ENCODE results near the gene ZNF592.
"Not testable (repeated sequence)": the region's sequence is repeated elsewhere in the genome, so short reads cannot be mapped to it uniquely, and the experiment has no call there.

The ZNF592 gene

DNA sequence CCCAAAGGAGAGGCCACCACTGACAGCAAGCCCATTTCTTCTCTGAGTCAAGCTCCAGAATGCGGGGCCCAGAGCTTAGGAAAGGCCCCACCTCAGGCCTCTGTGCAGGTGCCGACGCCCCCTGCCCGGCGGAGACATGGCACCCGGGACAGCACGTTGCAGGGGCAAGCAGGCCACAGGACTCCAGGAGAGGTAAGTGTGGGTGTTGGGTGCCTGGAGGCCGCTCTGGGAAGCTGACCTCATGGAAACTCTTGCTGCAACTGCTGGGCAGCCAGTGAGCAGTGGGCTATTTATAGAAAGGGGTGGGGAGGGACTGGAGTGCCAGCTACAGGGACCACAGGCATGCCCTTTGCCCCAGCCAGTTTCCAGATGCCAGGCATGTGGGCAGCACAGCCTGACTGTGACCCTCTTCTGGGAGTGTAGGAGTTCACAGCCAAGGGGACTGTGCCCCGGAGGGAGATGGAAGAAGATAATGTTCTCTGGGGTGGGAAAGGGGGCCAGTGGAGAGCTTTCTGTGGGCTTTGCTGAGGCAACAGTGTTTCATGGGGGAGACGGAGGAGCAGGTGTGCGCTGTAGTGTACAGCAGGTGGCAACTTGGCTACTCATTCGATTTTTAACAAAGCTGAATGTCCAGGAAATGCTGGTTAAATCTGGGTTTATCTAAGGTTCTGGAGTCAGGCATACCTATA is 92.5 kb downstream of the ZNF592 start:
- Histone ChIP-seq H3K9me3 (ENCODE audit: control insufficient read depth, insufficient read depth, low read length) (no peaks in the 10 kb centered on the region), H3K27me3 (ENCODE audit: control insufficient read depth, insufficient read depth, low read length) (no peaks in the 10 kb centered on the region), H3K9ac (ENCODE audit: low read depth, low read length) (no peak overlapping the region), H3K4me3 (ENCODE audit: low read depth, low read length) (no peak overlapping the region), H3K36me3 (ENCODE audit: control insufficient read depth, insufficient read depth, low read length) (peaks cover 8% of the 10 kb centered on the region), H3K4me1 (ENCODE audit: control insufficient read depth, insufficient read depth, low read length) (no peaks in the 10 kb centered on the region), H3K27ac (ENCODE audit: low read depth, low read length) (no peak overlapping the region)

DNA sequence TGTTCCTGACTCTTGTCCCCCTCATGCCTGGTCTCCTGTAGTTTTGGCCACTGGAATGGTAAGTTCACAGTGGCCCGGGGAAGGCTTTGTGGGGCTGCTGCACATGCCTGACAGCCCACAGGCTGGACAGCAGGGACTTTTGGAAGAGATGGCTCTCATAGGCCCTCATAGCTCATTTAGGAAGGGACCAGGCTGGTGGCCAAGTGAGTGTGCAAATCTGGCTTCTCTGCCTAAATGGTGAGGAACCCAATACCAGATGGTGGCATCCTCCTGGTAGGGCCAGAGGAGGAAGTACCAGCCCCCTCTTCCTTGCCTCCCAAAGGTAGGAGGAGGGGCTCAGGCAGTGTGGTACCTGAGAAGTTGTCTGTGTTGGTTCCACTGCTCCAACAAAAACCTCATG is 94.4 kb downstream of the ZNF592 start:
- Histone ChIP-seq H3K4me1 (ENCODE audit: control insufficient read depth, insufficient read depth, low read length) (no peaks in the 10 kb centered on the region), H3K27ac (ENCODE audit: low read depth, low read length) (no peak overlapping the region), H3K9me3 (ENCODE audit: control insufficient read depth, insufficient read depth, low read length) (no peaks in the 10 kb centered on the region), H3K9ac (ENCODE audit: low read depth, low read length) (no peak overlapping the region), H3K27me3 (ENCODE audit: control insufficient read depth, insufficient read depth, low read length) (no peaks in the 10 kb centered on the region), H3K36me3 (ENCODE audit: control insufficient read depth, insufficient read depth, low read length) (peaks cover 8% of the 10 kb centered on the region), H3K4me3 (ENCODE audit: low read depth, low read length) (no peak overlapping the region)

DNA sequence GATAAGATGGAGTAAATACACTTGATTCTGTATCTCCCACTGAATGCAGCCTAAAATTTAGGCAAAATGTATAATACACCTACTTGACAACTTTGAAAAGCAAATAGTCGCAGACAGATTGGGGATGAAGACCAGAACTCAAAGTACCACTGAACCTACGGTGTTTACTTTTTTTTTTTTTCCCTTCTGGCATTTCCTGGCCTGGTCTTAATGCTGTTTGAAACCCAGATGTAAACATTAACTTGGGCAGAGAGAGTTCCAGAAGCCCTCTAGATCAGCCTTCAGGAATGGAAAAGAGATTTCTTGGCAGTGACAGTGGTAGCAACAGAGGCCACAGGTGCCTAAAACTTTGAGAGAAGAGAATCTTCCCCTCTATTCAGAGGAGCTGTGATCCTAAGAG is 96.6 kb downstream of the ZNF592 start:
- Histone ChIP-seq H3K9me3 (ENCODE audit: control insufficient read depth, insufficient read depth, low read length) (no peaks in the 10 kb centered on the region), H3K36me3 (ENCODE audit: control insufficient read depth, insufficient read depth, low read length) (peaks cover 3% of the 10 kb centered on the region; the same call in 1 of the 2 replicates), H3K9ac (ENCODE audit: low read depth, low read length) (no peak overlapping the region), H3K27me3 (ENCODE audit: control insufficient read depth, insufficient read depth, low read length) (no peaks in the 10 kb centered on the region), H3K4me1 (ENCODE audit: control insufficient read depth, insufficient read depth, low read length) (no peaks in the 10 kb centered on the region), H3K4me3 (ENCODE audit: low read depth, low read length) (no peak overlapping the region), H3K27ac (ENCODE audit: low read depth, low read length) (no peak overlapping the region)

DNA sequence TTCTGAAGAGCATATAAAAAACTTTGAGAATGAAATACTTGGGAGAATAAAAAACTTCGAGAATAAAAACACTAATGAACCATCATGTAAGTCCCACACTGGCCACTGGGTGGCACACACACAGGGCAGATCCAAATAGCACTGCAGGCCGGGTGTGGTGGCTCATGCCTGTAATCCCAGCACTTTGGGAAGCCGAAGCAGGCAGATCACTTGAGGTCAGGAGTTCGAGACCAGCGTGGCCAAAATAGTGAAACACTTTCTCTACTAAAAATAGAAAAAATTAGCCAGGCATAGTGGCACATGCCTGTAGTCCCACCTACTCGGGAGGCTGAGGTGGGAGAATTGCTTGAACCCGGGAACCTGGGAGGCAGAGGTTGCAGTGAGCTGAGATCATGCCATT is 97.2 kb downstream of the ZNF592 start:
- not testable (repeated sequence) for H3K9ac ChIP-seq (ENCODE audit: low read depth, low read length); H3K4me3 ChIP-seq (ENCODE audit: low read depth, low read length); H3K36me3 ChIP-seq (ENCODE audit: control insufficient read depth, insufficient read depth, low read length); H3K9me3 ChIP-seq (ENCODE audit: control insufficient read depth, insufficient read depth, low read length); H3K27ac ChIP-seq (ENCODE audit: low read depth, low read length); H3K4me1 ChIP-seq (ENCODE audit: control insufficient read depth, insufficient read depth, low read length); H3K27me3 ChIP-seq (ENCODE audit: control insufficient read depth, insufficient read depth, low read length)

DNA sequence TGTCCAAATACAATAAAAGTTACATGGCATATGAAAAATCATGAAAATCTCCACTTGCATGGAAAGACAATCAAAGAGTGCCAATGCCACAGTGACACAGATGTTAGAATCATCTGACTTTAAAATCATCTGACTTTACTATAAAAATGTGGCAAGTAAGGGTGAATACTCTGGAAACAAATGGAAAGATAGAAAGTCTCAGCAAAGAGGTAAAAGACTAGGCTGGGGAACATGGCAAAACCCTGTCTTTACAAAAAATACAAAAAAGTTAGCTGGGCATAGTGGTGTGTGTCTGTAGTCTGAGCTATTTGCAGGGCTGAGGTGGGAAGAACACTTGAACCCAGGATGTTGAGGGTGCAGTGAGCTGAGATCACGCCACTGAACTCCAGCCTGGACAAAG is 97.9 kb downstream of the ZNF592 start:
- Histone ChIP-seq H3K4me3 (ENCODE audit: low read depth, low read length) (no peak overlapping the region), H3K36me3 (ENCODE audit: control insufficient read depth, insufficient read depth, low read length) (no peaks in the 10 kb centered on the region), H3K4me1 (ENCODE audit: control insufficient read depth, insufficient read depth, low read length) (no peaks in the 10 kb centered on the region), H3K9ac (ENCODE audit: low read depth, low read length) (no peak overlapping the region), H3K27me3 (ENCODE audit: control insufficient read depth, insufficient read depth, low read length) (no peaks in the 10 kb centered on the region), H3K9me3 (ENCODE audit: control insufficient read depth, insufficient read depth, low read length) (no peaks in the 10 kb centered on the region), H3K27ac (ENCODE audit: low read depth, low read length) (no peak overlapping the region)

DNA sequence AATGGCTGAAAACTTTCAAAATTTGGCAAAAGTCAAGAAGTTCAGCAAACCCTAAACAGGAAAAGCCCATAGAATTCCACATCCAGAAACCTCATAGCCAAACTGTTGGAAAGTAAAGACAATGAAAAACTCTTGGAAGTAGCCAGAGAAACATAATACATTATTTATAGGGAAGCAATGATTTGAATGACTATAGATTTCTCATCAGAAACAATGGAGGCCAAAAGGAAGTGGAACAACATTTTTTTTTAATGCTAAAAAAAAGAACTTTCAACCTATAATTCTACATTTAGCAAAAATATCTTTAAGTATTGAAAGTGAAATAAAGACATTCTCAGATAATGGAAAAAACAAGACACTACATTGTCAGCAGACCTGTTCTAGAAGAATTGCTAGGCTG is 99.0 kb downstream of the ZNF592 start:
- H3K4me3 ChIP-seq (ENCODE audit: low read depth, low read length), result no peak overlapping the region
- no peaks in the 10 kb centered on the region for H3K27me3 ChIP-seq (ENCODE audit: control insufficient read depth, insufficient read depth, low read length)
- H3K27ac ChIP-seq (ENCODE audit: low read depth, low read length), result no peak overlapping the region
- H3K4me1 ChIP-seq (ENCODE audit: control insufficient read depth, insufficient read depth, low read length), result no peaks in the 10 kb centered on the region
- no peaks in the 10 kb centered on the region for H3K36me3 ChIP-seq (ENCODE audit: control insufficient read depth, insufficient read depth, low read length)
- H3K9me3 ChIP-seq (ENCODE audit: control insufficient read depth, insufficient read depth, low read length), result no peaks in the 10 kb centered on the region
- H3K9ac ChIP-seq (ENCODE audit: low read depth, low read length), result no peak overlapping the region

DNA sequence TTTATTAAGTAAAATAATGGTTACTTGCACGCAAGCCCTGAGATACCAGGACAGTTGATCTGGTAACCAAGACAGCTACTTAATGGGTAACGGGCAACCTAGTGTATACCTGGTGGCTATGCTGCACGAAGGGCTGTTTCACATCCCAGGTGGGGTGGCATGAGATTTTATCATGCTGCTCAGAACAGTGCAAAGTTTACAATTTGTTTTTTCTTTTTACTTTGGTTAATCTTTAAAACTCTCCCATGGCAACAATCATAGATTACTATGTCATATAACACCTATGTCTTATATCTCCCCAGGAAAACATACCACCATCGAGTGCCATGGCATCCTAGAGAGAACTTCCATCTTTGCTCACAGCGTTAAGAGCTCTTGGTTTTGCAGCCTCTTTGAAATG is 103.8 kb downstream of the ZNF592 start:
- Histone ChIP-seq H3K27me3 (ENCODE audit: control insufficient read depth, insufficient read depth, low read length) (no peaks in the 10 kb centered on the region), H3K4me3 (ENCODE audit: low read depth, low read length) (no peak overlapping the region), H3K27ac (ENCODE audit: low read depth, low read length) (no peak overlapping the region), H3K9ac (ENCODE audit: low read depth, low read length) (no peak overlapping the region), H3K4me1 (ENCODE audit: control insufficient read depth, insufficient read depth, low read length) (no peaks in the 10 kb centered on the region), H3K36me3 (ENCODE audit: control insufficient read depth, insufficient read depth, low read length) (peaks cover 11% of the 10 kb centered on the region), H3K9me3 (ENCODE audit: control insufficient read depth, insufficient read depth, low read length) (no peaks in the 10 kb centered on the region)

DNA sequence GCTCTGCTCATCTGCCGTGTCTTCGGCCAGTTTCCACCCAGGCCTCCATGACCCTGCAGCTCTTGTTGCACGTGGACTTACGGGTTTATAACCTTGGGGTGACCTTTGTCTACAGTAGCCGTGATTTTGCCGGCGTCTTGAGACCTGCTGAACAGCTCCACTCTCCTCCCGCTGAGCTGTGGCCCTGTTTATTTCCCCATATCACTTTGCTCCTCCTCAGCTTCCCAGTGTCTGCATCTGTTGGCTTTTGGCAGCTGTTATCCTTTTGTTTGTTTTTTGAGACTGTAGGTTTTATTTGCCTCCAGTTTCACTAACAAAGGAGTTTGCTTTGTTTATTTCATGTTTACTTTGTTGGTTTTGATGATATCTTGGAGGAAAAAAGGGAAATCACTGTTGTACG is 106.7 kb downstream of the ZNF592 start:
- Histone ChIP-seq H3K27ac (ENCODE audit: low read depth, low read length) (no peak overlapping the region), H3K4me1 (ENCODE audit: control insufficient read depth, insufficient read depth, low read length) (no peaks in the 10 kb centered on the region), H3K9ac (ENCODE audit: low read depth, low read length) (no peak overlapping the region), H3K27me3 (ENCODE audit: control insufficient read depth, insufficient read depth, low read length) (no peaks in the 10 kb centered on the region), H3K9me3 (ENCODE audit: control insufficient read depth, insufficient read depth, low read length) (no peaks in the 10 kb centered on the region), H3K4me3 (ENCODE audit: low read depth, low read length) (no peak overlapping the region), H3K36me3 (ENCODE audit: control insufficient read depth, insufficient read depth, low read length) (peaks cover 23% of the 10 kb centered on the region)

DNA sequence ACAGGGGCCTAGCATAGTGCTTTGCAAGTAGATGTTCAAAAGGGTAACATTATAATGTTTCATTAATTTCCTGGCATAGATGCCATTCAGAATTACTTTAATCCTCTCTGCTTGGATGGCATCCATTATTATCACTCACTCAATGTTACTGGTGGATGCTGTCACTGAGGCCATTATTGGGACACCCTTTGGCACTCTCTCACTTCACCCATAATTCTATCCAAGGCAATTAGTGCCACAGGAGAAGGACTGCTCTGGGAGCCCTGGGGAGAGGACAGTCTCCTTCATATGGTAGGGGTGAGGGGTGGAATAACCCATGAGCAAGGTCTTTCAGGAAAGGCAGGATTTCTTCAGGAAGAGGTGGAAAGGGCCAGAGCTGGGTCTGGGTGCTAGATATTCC is 107.4 kb downstream of the ZNF592 start:
- Histone ChIP-seq H3K27me3 (ENCODE audit: control insufficient read depth, insufficient read depth, low read length) (no peaks in the 10 kb centered on the region), H3K4me3 (ENCODE audit: low read depth, low read length) (no peak overlapping the region), H3K4me1 (ENCODE audit: control insufficient read depth, insufficient read depth, low read length) (no peaks in the 10 kb centered on the region), H3K36me3 (ENCODE audit: control insufficient read depth, insufficient read depth, low read length) (peaks cover 23% of the 10 kb centered on the region), H3K27ac (ENCODE audit: low read depth, low read length) (no peak overlapping the region), H3K9ac (ENCODE audit: low read depth, low read length) (no peak overlapping the region), H3K9me3 (ENCODE audit: control insufficient read depth, insufficient read depth, low read length) (no peaks in the 10 kb centered on the region)
